Measurements from ENCODE around the gene ZYG11A. TPM values are rescaled to one million over a fixed set of nuclear protein-coding genes. Genes with fewer than 3 reads are reported as not detected.

The ZYG11A gene
- total and polyA plus RNA-seq, 2 of the 13 experiments (the other 11 are each of a cell fraction or from before 2014, with no cell fraction given), result not detected

GRCh38 chr1:52927212-52928014, 84.9 kb downstream of the ZYG11A start, which contains the start of gene SCP2 (continued):
- 0 out of 2 replicates have a peak, but pooled peaks have one; percentile 47 for TF ChIP-seq ZNF142 (CRISPR knock-in tag; IDR thresholded peaks at IDR 0.05)
- no peak for TF ChIP-seq MEIS1 (CRISPR knock-in tag; IDR thresholded peaks at IDR 0.05; ENCODE audit: borderline replicate concordance)
- TF ChIP-seq ARID5B (CRISPR knock-in tag; IDR thresholded peaks at IDR 0.05), result peak; percentile 32; the same call in 1 of the 2 replicates
- no peak for TF ChIP-seq IRF1 (CRISPR knock-in tag; IDR thresholded peaks at IDR 0.05; ENCODE audit: low read depth)
- no peak for TF ChIP-seq KLF11 (CRISPR knock-in tag; IDR thresholded peaks at IDR 0.05)
- TF ChIP-seq RFX5 (IDR thresholded peaks at IDR 0.05; ENCODE audit: low read depth, low read length), result no peak
- TF ChIP-seq BRCA1 (CRISPR knock-in tag; IDR thresholded peaks at IDR 0.05), result no peak
- no peak for TF ChIP-seq ZNF441 (CRISPR knock-in tag; IDR thresholded peaks at IDR 0.05; ENCODE audit: borderline replicate concordance)
- no peak for TF ChIP-seq TCF12 (IDR thresholded peaks at IDR 0.05)
- peak; percentile 47; the same call in 1 of the 2 replicates for TF ChIP-seq TCF12 (CRISPR knock-in tag; IDR thresholded peaks at IDR 0.05)
- TF ChIP-seq SKIL (CRISPR knock-in tag; IDR thresholded peaks at IDR 0.05; ENCODE audit: borderline replicate concordance), result no peak
- peak; percentile 30; the same call in 1 of the 2 replicates for TF ChIP-seq BHLHE40 (IDR thresholded peaks at IDR 0.05; ENCODE audit: low read length)

Data from HepG2 (cell line).